Endometrium (tissue), 2 donors: ENCODE measurements around the gene SPNS3.

Experiments
- FAIRE-seq: peaks from 2 replicates; lab custom pipeline; 2012; peaks lifted over from hg19 to GRCh38; lab: Jason Lieb, UNC
- donor health status: control.
- donor health status: control.

SPNS3 gene

DNA sequence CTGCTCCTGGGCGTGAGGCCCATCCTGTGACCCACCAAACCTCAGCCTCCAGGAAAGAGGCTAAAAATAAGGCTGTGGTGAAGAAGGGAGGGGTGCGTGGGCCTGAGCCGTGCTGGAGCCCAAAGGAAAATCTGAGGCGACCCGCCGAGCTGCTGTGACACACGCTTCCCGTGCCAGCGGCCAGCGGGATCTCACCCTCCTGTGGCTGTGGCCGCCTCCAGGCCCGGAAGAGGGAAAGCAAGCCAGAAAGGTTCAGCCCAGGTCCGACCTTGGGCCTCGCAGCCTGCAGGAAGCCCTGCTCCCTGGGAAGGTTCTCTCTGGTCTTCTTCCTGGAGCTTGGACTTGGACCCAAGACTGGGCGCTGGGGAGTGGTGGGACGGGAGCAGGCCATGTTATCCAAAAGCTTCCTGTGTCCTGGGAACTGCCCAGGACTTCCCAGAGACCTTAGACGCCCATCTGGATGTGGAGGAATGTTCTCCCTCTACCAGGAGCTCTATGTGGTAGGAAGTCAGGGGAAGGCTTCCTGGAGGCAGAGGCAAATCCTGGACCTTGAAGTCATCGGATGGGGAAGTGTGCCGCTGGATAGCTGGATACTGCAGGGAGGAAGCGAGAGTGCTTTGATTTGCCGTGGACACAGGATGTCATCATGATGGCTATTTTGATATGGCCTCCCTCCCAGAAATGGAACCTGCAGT, 76.3 kb downstream of the SPNS3 start:
- no peak for FAIRE-seq

DNA sequence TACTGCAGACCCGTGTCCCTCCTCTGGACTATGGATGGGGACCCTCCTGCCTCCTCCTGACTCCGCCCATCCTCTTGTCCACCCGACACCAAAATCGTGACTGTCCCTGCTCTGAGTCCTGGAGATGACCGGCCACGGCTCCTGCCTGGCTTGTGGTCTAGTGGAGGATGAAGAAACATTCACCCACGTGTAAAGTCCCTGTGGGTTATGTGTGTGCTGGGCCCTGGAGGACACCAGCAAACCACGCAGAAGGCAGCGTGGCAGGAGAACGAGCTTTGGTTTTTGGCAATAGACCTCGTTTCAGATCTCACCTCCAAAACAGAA, 76.8 kb downstream of the SPNS3 start:
- no peak for FAIRE-seq

DNA sequence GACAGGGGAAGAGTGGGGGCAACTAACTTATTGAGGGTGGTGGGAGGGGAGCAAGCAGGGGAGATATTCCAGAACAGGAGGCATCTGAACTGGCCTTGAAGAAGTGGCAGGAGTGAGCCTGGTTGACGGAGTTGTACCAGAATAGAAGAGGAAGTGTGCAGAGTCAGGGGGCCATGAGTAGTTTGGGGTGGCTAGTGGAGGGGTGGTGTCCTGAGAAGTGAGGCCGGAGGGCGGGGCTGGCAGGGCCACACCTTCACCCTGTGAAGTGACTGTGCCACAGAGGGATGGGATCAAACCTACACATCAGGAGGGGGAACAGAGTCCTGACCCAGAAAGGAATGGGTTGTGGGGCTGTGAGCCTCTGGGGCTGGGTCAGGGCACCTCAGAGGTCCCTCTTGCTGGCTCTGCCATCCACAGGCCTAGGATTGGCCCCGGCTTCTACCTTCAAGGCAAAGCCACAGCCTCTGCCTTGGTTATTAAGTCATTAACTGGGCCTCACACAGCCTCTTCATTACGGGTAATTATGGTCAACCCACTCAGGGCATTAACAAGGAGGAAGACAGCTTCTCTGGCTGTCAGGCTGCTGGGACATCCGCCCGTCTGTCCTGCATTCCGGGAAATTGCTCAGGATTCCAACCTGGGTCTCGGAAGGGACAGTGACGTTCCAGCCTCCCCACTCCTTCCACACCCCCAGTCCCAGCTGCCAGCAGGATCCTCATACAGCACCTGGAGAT, 77.6 kb downstream of the SPNS3 start:
- FAIRE-seq = no peak

DNA sequence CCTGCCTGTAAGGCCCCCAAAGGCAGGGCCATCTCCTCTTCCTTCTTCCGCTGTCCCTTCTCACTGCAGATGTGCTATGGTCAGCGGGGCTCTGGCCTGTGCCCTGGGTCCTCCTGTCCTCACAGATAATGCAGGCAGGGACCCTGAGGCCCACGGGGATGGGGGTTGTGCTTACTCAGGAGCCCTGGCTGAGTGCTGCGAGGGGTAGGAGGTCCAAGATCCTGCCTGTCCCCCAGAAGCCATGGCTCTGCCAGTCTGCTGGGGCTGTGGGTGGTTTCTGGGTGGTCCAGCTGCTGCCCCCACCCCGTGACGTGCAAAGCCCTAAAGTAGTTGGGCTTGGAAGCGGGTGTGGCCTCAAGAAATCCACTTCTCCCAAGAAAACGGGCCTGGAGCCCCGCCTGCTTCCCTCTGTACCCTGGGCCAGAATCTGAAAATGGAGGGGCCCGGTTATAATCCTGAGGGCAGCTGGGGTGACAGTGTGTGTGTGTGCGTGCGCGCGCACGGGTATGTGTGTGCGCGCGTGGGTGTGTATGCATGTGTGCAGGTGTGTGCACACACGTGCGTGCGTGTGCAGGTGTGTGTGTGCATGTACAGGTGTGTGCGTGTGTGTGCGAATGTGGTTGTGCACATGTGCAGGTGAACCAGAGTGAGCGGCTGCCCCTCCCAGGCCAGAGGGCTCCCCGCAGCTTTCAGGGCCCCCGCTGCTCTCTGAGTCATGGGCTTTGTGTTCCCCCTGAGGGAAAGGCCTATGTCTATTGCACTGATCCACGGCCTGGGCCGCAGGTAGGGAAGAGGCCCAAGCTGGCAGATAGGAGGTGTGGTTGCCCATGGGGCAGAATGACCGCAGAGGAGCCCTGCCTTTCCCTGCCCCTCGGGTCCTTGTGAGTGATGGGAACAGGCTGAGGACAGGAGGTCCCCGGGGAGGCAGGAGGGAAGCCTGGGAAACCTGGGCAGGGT, 78.7 kb downstream of the SPNS3 start:
- FAIRE-seq = no peak

- FAIRE-seq = no peak
These were observed 79.6 kb downstream of the SPNS3 start for GRCh38 chr17:4513113-4514032.

- no peak for FAIRE-seq
These were observed 80.5 kb downstream of the SPNS3 start for GRCh38 chr17:4514206-4514605.

DNA sequence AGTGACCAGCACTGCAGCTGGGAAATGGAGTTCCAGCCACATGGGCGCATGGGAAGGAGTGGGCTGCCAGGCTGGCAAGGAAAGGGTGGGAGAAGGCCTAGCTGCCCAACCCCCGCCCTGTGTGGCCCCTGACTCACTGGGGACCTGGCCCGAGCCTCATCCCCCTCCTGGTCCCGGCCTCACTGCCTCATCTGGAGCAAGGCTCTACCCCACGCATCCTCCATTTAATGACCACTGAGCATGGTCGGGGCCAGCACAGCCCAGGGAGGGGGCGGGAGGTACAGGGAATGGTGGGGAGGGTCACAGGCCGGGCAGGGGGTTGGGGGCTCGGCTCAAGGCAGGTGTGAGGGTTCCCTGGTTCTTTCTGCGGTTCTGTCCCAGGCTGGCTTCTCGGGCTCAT, 81.0 kb downstream of the SPNS3 start:
- FAIRE-seq = no peak

DNA sequence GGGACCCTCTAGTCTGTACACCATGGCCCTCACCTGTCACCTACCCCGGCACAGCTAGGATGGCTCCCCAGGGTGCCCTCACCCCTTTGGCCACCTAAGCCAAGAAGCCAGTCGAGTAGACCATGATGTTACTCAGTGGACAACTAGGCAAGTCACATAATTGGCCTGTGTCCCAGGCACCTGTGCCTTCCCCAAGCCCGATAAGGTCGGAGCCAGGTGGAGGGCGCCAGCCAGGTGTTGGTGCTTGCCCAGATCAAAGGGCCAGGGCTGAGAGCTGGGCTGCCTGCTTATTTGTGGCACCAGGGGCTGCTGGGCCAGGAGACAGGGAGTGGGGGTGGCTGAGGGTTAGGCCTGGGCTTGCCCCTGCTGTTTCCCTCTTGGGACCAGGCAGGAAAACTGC, 81.8 kb downstream of the SPNS3 start:
- no peak for FAIRE-seq

DNA sequence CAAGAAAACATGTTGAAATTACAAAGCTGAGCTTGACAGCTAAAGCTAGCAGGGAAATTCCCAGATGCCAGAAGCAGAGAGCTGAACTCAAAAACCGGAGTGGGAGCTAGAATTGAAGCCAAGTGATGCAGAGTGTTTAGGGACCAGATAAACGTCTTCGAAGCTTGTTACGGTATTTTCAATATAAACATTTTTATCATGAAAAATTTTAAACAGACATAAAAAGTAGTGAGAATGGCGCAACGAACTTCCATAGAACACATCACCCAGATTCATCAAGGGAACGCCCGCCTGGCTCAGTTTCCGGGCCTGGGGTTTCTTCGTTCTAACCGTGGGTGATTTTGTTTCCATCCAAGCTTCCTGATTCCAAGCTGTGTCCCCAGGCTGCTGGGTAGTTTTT, 83.0 kb downstream of the SPNS3 start:
- no peak for FAIRE-seq

DNA sequence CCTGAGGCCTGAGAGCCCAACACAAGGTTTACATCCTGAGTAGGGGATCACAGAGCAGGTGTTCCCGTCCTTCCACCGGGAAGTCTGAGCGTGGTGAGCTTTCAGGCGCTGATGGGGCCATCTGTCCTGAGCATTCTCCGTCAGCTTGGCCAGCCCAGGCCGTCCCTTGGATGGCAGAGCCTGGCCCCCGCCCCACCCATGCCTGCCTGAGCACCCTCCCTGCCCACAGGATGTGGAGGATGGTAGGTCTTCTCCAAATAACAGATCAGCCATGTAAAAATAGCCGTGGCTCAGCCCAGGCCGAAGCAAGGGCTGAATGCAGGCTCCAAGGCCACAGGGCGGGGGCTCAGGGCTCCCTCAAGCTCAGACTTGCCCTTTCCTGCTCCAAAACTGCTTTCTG, 85.2 kb downstream of the SPNS3 start:
- no peak for FAIRE-seq

GRCh38 chr17:4519361-4519788, 85.6 kb downstream of the SPNS3 start:
- no peak for FAIRE-seq

GRCh38 chr17:4520060-4520893, 86.5 kb downstream of the SPNS3 start:
- no peak for FAIRE-seq

- no peak for FAIRE-seq
These were observed 87.3 kb downstream of the SPNS3 start for GRCh38 chr17:4520894-4521600.

- FAIRE-seq = no peak
These were observed 88.9 kb downstream of the SPNS3 start for GRCh38 chr17:4522661-4523060.

GRCh38 chr17:4523946-4524345, 90.2 kb downstream of the SPNS3 start:
- no peak for FAIRE-seq

DNA sequence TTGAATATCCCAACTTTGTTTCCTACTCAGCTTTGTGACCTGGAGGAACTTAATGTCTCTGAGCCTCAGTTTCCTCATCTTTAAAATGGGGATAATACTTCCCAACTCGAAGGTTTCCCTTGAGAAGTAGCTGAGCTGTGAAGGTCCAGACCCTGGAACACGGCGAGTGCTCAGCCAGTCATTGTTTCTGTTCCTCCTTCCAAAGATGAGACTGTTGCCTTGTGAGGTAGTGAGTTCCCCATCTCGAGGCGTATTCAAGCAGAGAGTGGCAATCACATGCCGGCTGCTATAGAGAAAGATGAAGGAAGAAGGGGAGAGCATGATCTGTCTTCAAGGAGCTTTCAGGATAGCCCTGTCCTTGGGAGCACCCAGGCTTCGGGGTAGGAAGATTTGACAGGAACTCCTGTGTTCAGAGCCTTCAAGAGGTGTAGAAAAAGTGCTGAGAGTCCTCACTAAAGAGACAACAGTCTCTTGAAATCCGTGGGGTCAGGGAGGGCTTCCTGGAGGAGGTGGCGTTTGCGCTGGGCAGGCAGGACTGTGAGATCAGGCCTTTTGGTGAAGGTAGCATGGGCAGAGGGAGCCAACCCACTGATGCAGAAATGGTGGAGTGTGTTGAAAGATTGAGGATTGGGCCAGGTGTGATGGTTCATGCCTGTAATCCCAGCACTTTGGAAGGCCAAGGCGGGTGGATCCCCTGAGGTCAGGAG, 92.1 kb downstream of the SPNS3 start:
- FAIRE-seq = no peak

GRCh38 chr17:4527134-4527533, 93.4 kb downstream of the SPNS3 start:
- FAIRE-seq = no peak

DNA sequence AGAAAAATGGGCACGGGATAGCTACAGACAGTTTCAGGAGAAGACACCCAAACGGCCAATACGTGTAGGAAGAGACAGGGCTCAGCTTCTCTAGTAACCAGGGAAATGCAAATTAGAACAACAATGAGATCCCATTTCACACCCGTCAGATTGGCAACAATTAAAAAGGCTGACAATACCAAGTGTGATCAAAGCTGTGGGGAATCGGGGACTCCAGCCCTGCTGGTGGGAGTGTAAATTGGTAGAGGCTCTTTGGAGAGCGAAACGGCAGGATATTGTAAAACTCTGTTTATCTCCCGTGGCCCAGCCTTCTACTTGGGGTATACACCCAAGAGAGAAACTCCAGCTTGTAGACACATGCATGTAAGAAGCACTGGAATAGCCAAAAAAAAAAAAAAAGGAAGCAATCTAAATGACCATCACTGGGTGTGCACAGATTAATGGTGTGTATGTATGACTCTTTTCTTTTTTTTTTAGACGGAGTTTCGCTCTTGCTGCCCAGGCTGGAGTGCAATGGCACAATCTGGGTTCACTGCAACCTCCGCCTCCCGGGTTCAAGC, 93.9 kb downstream of the SPNS3 start:
- FAIRE-seq = no peak

DNA sequence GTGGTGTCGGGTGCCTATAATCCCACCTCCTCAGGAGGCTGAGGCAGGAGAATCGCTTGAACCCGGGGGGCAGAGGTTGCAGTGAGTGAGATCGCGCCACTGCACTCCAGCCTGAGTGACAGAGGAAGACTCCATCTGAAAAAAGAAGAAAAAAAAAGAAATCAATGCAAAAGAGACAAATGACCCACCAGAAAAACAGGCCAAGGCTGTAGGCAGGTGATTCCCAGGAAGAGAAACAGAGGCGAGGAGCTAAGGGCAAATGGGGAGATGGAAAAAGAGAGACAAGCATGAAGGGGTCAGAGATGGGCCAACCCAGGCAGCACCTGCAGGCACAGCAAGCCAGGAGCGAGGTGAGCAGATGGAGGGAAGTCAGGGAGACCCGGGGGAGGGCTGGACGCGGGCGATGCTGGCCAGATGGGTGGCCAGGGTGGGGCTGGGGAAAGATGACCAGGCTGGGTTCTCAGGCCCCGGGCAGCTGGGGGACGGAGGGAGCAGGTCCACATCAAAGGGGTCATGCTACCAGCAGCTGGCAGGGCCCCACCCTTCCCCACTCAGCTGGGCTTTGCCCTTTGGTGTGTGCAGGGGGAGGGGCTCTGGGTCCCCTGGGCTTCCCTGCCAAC, 95.9 kb downstream of the SPNS3 start:
- no peak for FAIRE-seq
